GM12878 (cell line): ENCODE measurements around the gene RTN4RL1. TPM values are rescaled to one million over a fixed set of nuclear protein-coding genes. Genes with fewer than 3 reads are reported as not detected.

Source experiments
- ATAC-seq: fragments of 200-7000 bp; cut with Tn5 transposase; 3 replicates; pipeline ENCODE4 v1.9.1; 2020; ENCODE audit warnings: mild to moderate bottlenecking, moderate library complexity
- BruUV-seq: library from RNA; stranded (reverse); fragments of 400-500 nt; replicated peaks from 2 replicates; lab custom pipeline; 2021; lab: Mats Ljungman, UMichigan
- CTCF ChIA-PET: fragments of 300-600 bp; sonication (Branson Sonifier 250); formaldehyde crosslinking; extraction: SDS; loops from one replicate; lab custom pipeline; 2021; ENCODE audit warnings: inconsistent platforms; lab: Yijun Ruan, JAX
- POLR2A ChIA-PET: fragments of 350-600 bp; formaldehyde crosslinking; extraction: SDS; loops from one replicate; lab custom pipeline; 2021; ENCODE audit warnings: inconsistent platforms; lab: Charles Lee
- RAD21 ChIA-PET: fragments of 300-600 bp; sonication (Branson Sonifier 250); formaldehyde crosslinking; loops from one replicate; lab custom pipeline; 2023; ENCODE audit warnings: antibody characterized with exemption; ENCODE audit not compliant: unreplicated experiment; lab: Charles Lee
- SMC1A ChIA-PET: fragments of 300-600 bp; sonication (Branson Sonifier 250); formaldehyde crosslinking; loops from one replicate; lab custom pipeline; 2023; ENCODE audit not compliant: unreplicated experiment, uncharacterized antibody; lab: Charles Lee
- DNase-seq: peaks from one replicate; pipeline ENCODE4 v3.0.0-alpha.2; 2011; ENCODE audit warnings: low read depth, low spot score
- FAIRE-seq: peaks from 3 replicates; lab custom pipeline; 2011; peaks lifted over from hg19 to GRCh38; lab: Jason Lieb, UNC
- H2AFZ ChIP-seq: 2 replicates; pipeline ENCODE4 v1.6.0; 2011; ENCODE audit warnings: low read depth, low read length, control low read depth; ENCODE audit not compliant: control insufficient read depth
- H3K27ac ChIP-seq: 2 replicates; pipeline ENCODE4 v1.5.1; 2011; ENCODE audit warnings: control low read depth; ENCODE audit not compliant: control insufficient read depth, insufficient read depth
- H3K27me3 ChIP-seq, 2 experiments: replicated peaks in 1 of 2; 2 replicates each; pipeline versions ENCODE4 v1.6.0 to v1.6.1; 2011; ENCODE audit warnings: low read length in 1 of 2; ENCODE audit not compliant: control insufficient read depth in 2 of 2, insufficient read depth in 2 of 2
- H3K36me3 ChIP-seq, 2 experiments: 2 replicates each; pipeline ENCODE4 v1.5.1; 2011; ENCODE audit warnings: low read length in 1 of 2; ENCODE audit not compliant: control insufficient read depth in 2 of 2, insufficient read depth in 2 of 2
- H3K4me1 ChIP-seq: 2 replicates; pipeline ENCODE4 v1.6.1; 2011; ENCODE audit warnings: mild to moderate bottlenecking, low read length, moderate library complexity, mixed read lengths; ENCODE audit not compliant: control insufficient read depth, insufficient read depth
- H3K4me2 ChIP-seq: 2 replicates; pipeline ENCODE4 v1.6.0; 2011; ENCODE audit warnings: control low read depth; ENCODE audit not compliant: control insufficient read depth, insufficient read depth
- H3K4me3 ChIP-seq: fragments of 200-600 bp; sonication (generic); 2 replicates; pipeline ENCODE4 v1.5.1; 2016
- H3K79me2 ChIP-seq: 2 replicates; pipeline ENCODE4 v1.6.0; 2011; ENCODE audit warnings: low read length; ENCODE audit not compliant: control insufficient read depth, insufficient read depth
- H3K9ac ChIP-seq: 2 replicates; pipeline ENCODE4 v1.8.0; 2011; ENCODE audit warnings: low read length, control low read depth, mixed read lengths; ENCODE audit not compliant: control insufficient read depth, insufficient read depth
- H3K9me3 ChIP-seq: replicated peaks from 3 replicates; pipeline ENCODE4 v1.5.1; 2011; ENCODE audit warnings: mild to moderate bottlenecking, low read length; ENCODE audit not compliant: control insufficient read depth, insufficient read depth
- H4K20me1 ChIP-seq: 2 replicates; pipeline ENCODE4 v1.6.0; 2011; ENCODE audit not compliant: control insufficient read depth, insufficient read depth
- BCL11A ChIP-seq: IDR thresholded peaks from 2 replicates; pipeline ENCODE4 v1.6.1; 2011; ENCODE audit warnings: low read depth, low read length
- CHD2 ChIP-seq: IDR thresholded peaks from 2 replicates; pipeline ENCODE4 v1.6.1; 2011; ENCODE audit warnings: low read depth, low read length, improper control_type of control experiment, borderline replicate concordance
- CTCF ChIP-seq, 3 experiments: IDR thresholded peaks in 2 of 3; conservative IDR thresholded peaks in 1 of 3; 2 replicates each; pipeline ENCODE4 v1.5.1; 2011; ENCODE audit warnings: low read depth in 3 of 3, low read length in 3 of 3, mild to moderate bottlenecking in 3 of 3, control low read depth in 2 of 3, moderate library complexity in 2 of 3, inconsistent platforms in 1 of 3, mixed read lengths in 1 of 3; ENCODE audit not compliant: control insufficient read depth in 2 of 3, insufficient read depth in 1 of 3; ENCODE audit errors: extremely low read depth in 1 of 3
- IKZF2 ChIP-seq, 2 experiments: fragments of 450-650 bp; IDR thresholded peaks; 2 replicates each; pipeline ENCODE4 v1.6.1; 2017; ENCODE audit warnings: mild to moderate bottlenecking in 2 of 2, moderate library complexity in 2 of 2
- JUND ChIP-seq: IDR thresholded peaks from 2 replicates; pipeline ENCODE4 v1.6.1; 2012; ENCODE audit warnings: low read depth, mild to moderate bottlenecking, low read length, improper control_type of control experiment, moderate library complexity
- MAX ChIP-seq: IDR thresholded peaks from 2 replicates; pipeline ENCODE4 v1.6.1; 2012; ENCODE audit warnings: low read depth, low read length, improper control_type of control experiment
- MLLT1 ChIP-seq: fragments of 450-650 bp; IDR thresholded peaks from 2 replicates; pipeline ENCODE4 v1.6.1; 2016; ENCODE audit warnings: mild to moderate bottlenecking
- NBN ChIP-seq: fragments of 450-650 bp; IDR thresholded peaks from 2 replicates; pipeline ENCODE4 v1.6.1; 2016
- POLR2A ChIP-seq: IDR thresholded peaks from 2 replicates; pipeline ENCODE4 v1.6.1; 2011; ENCODE audit warnings: low read depth, mild to moderate bottlenecking, low read length
- RELA ChIP-seq: fragments of 450-650 bp; IDR thresholded peaks from 2 replicates; pipeline ENCODE4 v1.8.0; 2014; ENCODE audit warnings: borderline replicate concordance; ENCODE audit not compliant: partially characterized antibody
- SIN3A ChIP-seq: IDR thresholded peaks from 2 replicates; pipeline ENCODE4 v1.6.1; 2012; ENCODE audit warnings: low read depth, low read length, improper control_type of control experiment
- SKIL ChIP-seq: fragments of 450-650 bp; IDR thresholded peaks from 2 replicates; pipeline ENCODE4 v1.6.1; 2017; ENCODE audit warnings: mild to moderate bottlenecking, low read depth, inconsistent platforms; ENCODE audit not compliant: poor library complexity, severe bottlenecking
- SUPT20H ChIP-seq: IDR thresholded peaks from 2 replicates; pipeline ENCODE4 v1.6.1; 2011; ENCODE audit warnings: low read depth, mild to moderate bottlenecking, low read length, moderate library complexity, borderline replicate concordance; ENCODE audit not compliant: control insufficient read depth
- TAF1 ChIP-seq: IDR thresholded peaks from 2 replicates; pipeline ENCODE4 v1.6.1; 2011; ENCODE audit warnings: mild to moderate bottlenecking, low read depth, low read length, borderline replicate concordance
- ZBTB33 ChIP-seq: fragments of 450-650 bp; IDR thresholded peaks from 2 replicates; pipeline ENCODE4 v1.6.1; 2017; ENCODE audit warnings: mild to moderate bottlenecking
- ZNF217 ChIP-seq: fragments of 450-650 bp; IDR thresholded peaks from 2 replicates; pipeline ENCODE4 v1.6.1; 2017; ENCODE audit warnings: antibody characterized with exemption, mild to moderate bottlenecking
- ZNF24 ChIP-seq: fragments of 450-650 bp; IDR thresholded peaks from 2 replicates; pipeline ENCODE4 v1.6.1; 2017; ENCODE audit warnings: antibody characterized with exemption, mild to moderate bottlenecking
- WGBS: methylation state at CpG from one replicate; pipeline ENCODE4 v1.1.6; 2016; ENCODE audit warnings: low lambda C conversion rate; ENCODE audit not compliant: insufficient replicate concordance, insufficient coverage; ENCODE audit errors: missing lambda C conversion rate; 5-methylcytosine and 5-hydroxymethylcytosine counted together
- in situ Hi-C: fragments of 300-500 bp; cut with MboI; formaldehyde crosslinking; loops from 9 replicates; pipeline ENCODE4 v1.14.3; 2018; ENCODE audit warnings: mixed read lengths
- intact Hi-C: fragments of 100-400 bp; cut with micrococcal nuclease; formaldehyde crosslinking; loops from one replicate; pipeline ENCODE4 v1.14.2; 2022; ENCODE audit not compliant: unreplicated experiment
- polyA plus RNA-seq, 11 experiments: library from polyadenylated mRNA; depleted of rRNA in 4 of 11; unstranded in 6 of 11; stranded (reverse) in 5 of 11; fragments of >200 nt; fragmentation: Nextera tagmentation in 4 of 11; fragmentation: Illumina TruSeq in 1 of 11; extraction: Ambion mirVana in 4 of 11; extraction: Trizol in 1 of 11; gene quantifications; 1 replicate in 1 of 11; 2 replicates in 10 of 11; pipeline versions ENCODE4 v1.2.1 to v1.2.3, GENCODE V29; 2011 to 2016; ENCODE audit warnings: inconsistent platforms in 2 of 11, missing spikeins in 2 of 11, low read depth in 1 of 11
- total RNA-seq, 4 experiments: library from RNA; depleted of rRNA in 3 of 4; stranded (reverse); fragments of >200 nt in 3 of 4; fragmentation: Illumina TruSeq in 1 of 4; extraction: Trizol in 1 of 4; gene quantifications; 2 replicates each; pipeline versions ENCODE4 v1.2.1 to v1.2.3, GENCODE V29; 2013 to 2021

RTN4RL1 gene
- total and polyA plus RNA-seq, 10 of the 15 experiments (the other 5 are each of a cell fraction or from before 2014, with no cell fraction given), result 0.08 to 0.11 (median 0.10) TPM; not detected in 7

GRCh38 chr17:1947743-1948516 lies 77.2 kb downstream of the RTN4RL1 start:
- ATAC-seq (no peak), DNase-seq (no peak), FAIRE-seq (no peak)
- Histone ChIP-seq H3K79me2 (no peaks in the 10 kb centered on the region), H3K4me2 (no peak overlapping the region), H3K9ac (no peak overlapping the region), H3K9me3 (no peaks in the 10 kb centered on the region), H4K20me1 (no peaks in the 10 kb centered on the region), H3K4me3 (no peak overlapping the region), H3K27ac (no peak overlapping the region), H2AFZ (no peak overlapping the region), H3K27me3 (no peaks in the 10 kb centered on the region), H3K4me1 (no peaks in the 10 kb centered on the region; the same call in 1 of the 2 replicates), H3K36me3 (no peaks in the 10 kb centered on the region)
- WGBS, result 55% methylated on average over 22 of the region's 22 CpGs
- BruUV-seq, result no TSS peak
- intact Hi-C loops, result no loop called here
- POLR2A ChIA-PET, result interaction anchor here (0.5 kb wide), 1 partner anchor 154 kb away, joined by 3 read pairs; no protein-coding TSS in a partner anchor
- SMC1A ChIA-PET, result no interaction called here
- in situ Hi-C loops, result no loop called here
- RAD21 ChIA-PET, result no interaction called here
- CTCF ChIA-PET, result no interaction called here
- no peak for TF ChIP-seq BCL11A
- TF ChIP-seq ZNF217, result no peak
- TF ChIP-seq NBN, result no peak
- no peak for TF ChIP-seq TAF1
- TF ChIP-seq POLR2A, result no peak
- TF ChIP-seq CHD2, result no peak
- no peak for TF ChIP-seq CTCF (IDR thresholded peaks at IDR 0.05 in 2 of 3, conservative IDR thresholded peaks at IDR 0.05 in 1 of 3; ENCODE audit: control insufficient read depth in 2 of 3, extremely low read depth in 1 of 3, insufficient read depth in 1 of 3, low read depth in 3 of 3, low read length in 3 of 3)
- no peak for TF ChIP-seq MLLT1
- TF ChIP-seq IKZF2 (IDR thresholded peaks at IDR 0.05), result no peak
- no peak for TF ChIP-seq ZNF24
- TF ChIP-seq SUPT20H, result no peak
- no peak for TF ChIP-seq JUND
- TF ChIP-seq ZBTB33, result no peak
- TF ChIP-seq SIN3A, result no peak
- TF ChIP-seq RELA, result no peak
- no peak for TF ChIP-seq MAX
- TF ChIP-seq SKIL, result no peak
